Measurements from ENCODE around the gene CPTP.

The CPTP gene

GRCh38 chr1:1319646-1319941 lies 5.0 kb upstream of the CPTP start:
- H3K4me1 ChIP-seq (ENCODE audit: control insufficient read depth in 5 of 5, insufficient read depth in 5 of 5, low read length in 5 of 5): peaks cover 0 to 29% (median 23%) of the 10 kb centered on the region in 5 donors
- peaks cover 0 to 43% (median 31%) of the 10 kb centered on the region in 5 donors for H3K36me3 ChIP-seq (ENCODE audit: control insufficient read depth in 5 of 5, insufficient read depth in 5 of 5, low read length in 5 of 5)

GRCh38 chr1:1320666-1321448 lies 3.7 kb upstream of the CPTP start:
- peaks cover 3 to 40% (median 33%) of the 10 kb centered on the region in 5 donors for H3K4me1 ChIP-seq (ENCODE audit: control insufficient read depth in 5 of 5, insufficient read depth in 5 of 5, low read length in 5 of 5)
- H3K9ac ChIP-seq (ENCODE audit: low read length in 5 of 5): peak overlapping the region in 1 of 5 donors; percentile 28
- no peak overlapping the region for H3K27ac ChIP-seq (ENCODE audit: low read depth, low read length)
- no peaks in the 10 kb centered on the region for H3K9me3 ChIP-seq (ENCODE audit: control insufficient read depth in 5 of 5, low read length in 5 of 5)
- H3K36me3 ChIP-seq (ENCODE audit: control insufficient read depth in 5 of 5, insufficient read depth in 5 of 5, low read length in 5 of 5): peaks cover 0 to 34% (median 23%) of the 10 kb centered on the region in 5 donors
- H3K27me3 ChIP-seq (ENCODE audit: control insufficient read depth in 5 of 5, insufficient read depth in 4 of 5, low read length in 5 of 5): no peaks in the 10 kb centered on the region
- H3K4me3 ChIP-seq (ENCODE audit: low read depth in 1 of 5, low read length in 5 of 5): no peak overlapping the region

More at GRCh38 chr1:1319646-1319941, 5.0 kb upstream of the CPTP start:
- H3K9me3 ChIP-seq (ENCODE audit: control insufficient read depth in 5 of 5, low read length in 5 of 5): no peaks in the 10 kb centered on the region
- no peak overlapping the region for H3K9ac ChIP-seq (ENCODE audit: low read length in 5 of 5)
- no peak overlapping the region for H3K27ac ChIP-seq (ENCODE audit: low read depth, low read length)
- no peaks in the 10 kb centered on the region for H3K27me3 ChIP-seq (ENCODE audit: control insufficient read depth in 5 of 5, insufficient read depth in 4 of 5, low read length in 5 of 5)
- no peak overlapping the region for H3K4me3 ChIP-seq (ENCODE audit: low read depth in 1 of 5, low read length in 5 of 5)

DNA sequence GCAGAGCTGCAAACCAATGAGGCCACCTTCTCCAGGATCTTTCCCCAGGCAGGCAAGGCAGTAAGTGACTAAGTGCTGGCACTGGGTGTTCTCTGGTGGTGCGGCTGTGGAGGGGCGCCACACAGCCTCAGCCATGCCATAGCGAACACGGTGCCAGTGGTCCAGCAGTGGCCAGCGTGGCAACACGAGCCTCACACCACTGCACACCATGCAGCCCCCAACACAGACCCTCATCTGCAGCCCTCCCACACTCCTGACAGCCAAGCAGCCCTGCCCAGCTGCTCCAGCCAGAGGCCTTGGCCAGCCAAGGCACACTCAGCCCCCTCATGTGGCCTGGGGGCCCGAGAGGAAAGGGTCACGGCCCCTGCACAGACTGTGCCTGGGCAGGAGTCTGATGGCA lies 3.1 kb upstream of the CPTP start:
- H3K4me1 ChIP-seq (ENCODE audit: control insufficient read depth in 5 of 5, insufficient read depth in 5 of 5, low read length in 5 of 5): peaks cover 3 to 46% (median 39%) of the 10 kb centered on the region in 5 donors

DNA sequence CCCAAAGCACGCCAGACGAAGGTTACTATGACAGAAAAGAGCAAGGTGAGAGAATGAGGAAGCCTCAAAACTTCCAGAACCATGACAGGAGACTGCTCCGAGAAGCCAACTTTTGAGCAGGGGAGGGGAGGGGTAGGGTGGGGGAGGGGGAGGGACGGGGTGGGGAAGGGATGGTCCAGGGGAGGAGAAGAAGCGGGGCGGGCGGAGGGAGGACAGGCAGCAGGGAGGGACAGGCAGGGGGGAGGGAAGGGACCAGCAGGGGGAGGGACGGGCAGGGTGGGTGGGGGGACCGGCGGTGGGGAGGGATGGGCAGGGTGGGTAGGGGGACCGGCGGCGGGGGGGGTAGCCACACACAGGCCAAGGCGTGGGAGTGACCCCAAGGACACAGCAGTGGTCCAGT lies 2.2 kb upstream of the CPTP start:
- Histone ChIP-seq H3K4me1 (ENCODE audit: control insufficient read depth in 5 of 5, insufficient read depth in 5 of 5, low read length in 5 of 5) (peaks cover 3 to 52% (median 46%) of the 10 kb centered on the region in 5 donors), H3K36me3 (ENCODE audit: control insufficient read depth in 5 of 5, insufficient read depth in 5 of 5, low read length in 5 of 5) (peaks cover 0 to 40% (median 26%) of the 10 kb centered on the region in 5 donors), H3K9me3 (ENCODE audit: control insufficient read depth in 5 of 5, low read length in 5 of 5) (no peaks in the 10 kb centered on the region), H3K27me3 (ENCODE audit: control insufficient read depth in 5 of 5, insufficient read depth in 4 of 5, low read length in 5 of 5) (no peaks in the 10 kb centered on the region), H3K27ac (ENCODE audit: low read depth, low read length) (no peak overlapping the region), H3K4me3 (ENCODE audit: low read depth in 1 of 5, low read length in 5 of 5) (no peak overlapping the region), H3K9ac (ENCODE audit: low read length in 5 of 5) (no peak overlapping the region)

More for the DNA sequence above, 3.1 kb upstream of the CPTP start:
- no peak overlapping the region for H3K27ac ChIP-seq (ENCODE audit: low read depth, low read length)
- H3K4me3 ChIP-seq (ENCODE audit: low read depth in 1 of 5, low read length in 5 of 5): no peak overlapping the region
- no peaks in the 10 kb centered on the region for H3K9me3 ChIP-seq (ENCODE audit: control insufficient read depth in 5 of 5, low read length in 5 of 5)
- H3K36me3 ChIP-seq (ENCODE audit: control insufficient read depth in 5 of 5, insufficient read depth in 5 of 5, low read length in 5 of 5): peaks cover 0 to 31% (median 23%) of the 10 kb centered on the region in 5 donors
- H3K27me3 ChIP-seq (ENCODE audit: control insufficient read depth in 5 of 5, insufficient read depth in 4 of 5, low read length in 5 of 5): no peaks in the 10 kb centered on the region
- peak overlapping the region in 1 of 5 donors; percentile 28 for H3K9ac ChIP-seq (ENCODE audit: low read length in 5 of 5)

DNA sequence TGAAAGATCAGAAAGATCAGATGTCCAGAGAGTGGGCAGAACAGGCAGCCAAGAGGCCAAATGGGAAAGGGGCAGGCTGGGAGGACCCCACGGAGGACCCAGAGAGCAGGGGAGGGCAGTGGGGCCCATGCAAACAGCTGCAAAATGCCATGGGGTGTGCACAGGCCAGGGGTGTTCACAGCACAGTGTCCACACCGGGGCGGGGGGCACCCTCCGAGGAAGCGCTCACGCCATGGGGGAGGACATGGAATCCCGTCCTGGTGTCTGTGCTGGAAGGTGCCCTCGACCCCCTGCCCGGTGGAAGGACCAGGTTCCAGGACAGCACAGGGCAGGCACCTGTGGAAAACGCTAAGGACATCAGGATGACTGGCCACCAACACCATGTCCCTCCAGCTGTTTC lies 1.6 kb upstream of the CPTP start:
- Histone ChIP-seq H3K27ac (ENCODE audit: low read depth, low read length) (no peak overlapping the region), H3K9ac (ENCODE audit: low read length in 5 of 5) (peak overlapping the region in 1 of 5 donors; percentile 21), H3K4me1 (ENCODE audit: control insufficient read depth in 5 of 5, insufficient read depth in 5 of 5, low read length in 5 of 5) (peaks cover 3 to 52% (median 46%) of the 10 kb centered on the region in 5 donors), H3K4me3 (ENCODE audit: low read depth in 1 of 5, low read length in 5 of 5) (no peak overlapping the region), H3K9me3 (ENCODE audit: control insufficient read depth in 5 of 5, low read length in 5 of 5) (no peaks in the 10 kb centered on the region), H3K27me3 (ENCODE audit: control insufficient read depth in 5 of 5, insufficient read depth in 4 of 5, low read length in 5 of 5) (no peaks in the 10 kb centered on the region), H3K36me3 (ENCODE audit: control insufficient read depth in 5 of 5, insufficient read depth in 5 of 5, low read length in 5 of 5) (peaks cover 0 to 45% (median 29%) of the 10 kb centered on the region in 5 donors)

DNA sequence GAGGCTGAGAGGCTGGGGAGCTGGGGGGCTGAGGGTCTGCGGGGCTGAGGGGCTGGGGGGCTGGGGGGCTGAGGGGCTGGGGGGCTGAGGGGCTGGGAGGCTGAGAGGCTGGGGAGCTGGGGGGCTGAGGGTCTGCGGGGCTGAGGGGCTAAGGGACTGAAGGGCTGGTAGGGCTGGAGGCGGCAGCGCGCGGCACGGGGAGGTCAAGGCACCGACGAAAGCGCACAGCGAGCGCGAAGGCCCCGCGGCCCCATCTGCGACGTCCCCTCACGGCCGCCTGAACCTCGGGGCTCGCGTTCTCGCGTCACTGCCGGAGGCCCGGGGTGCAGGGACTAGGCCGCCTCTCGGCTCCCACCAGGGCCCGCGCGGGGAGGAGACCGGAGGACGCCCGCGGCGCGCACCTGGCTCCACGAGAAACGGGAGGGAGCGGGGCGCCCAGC lies 498 bp upstream of the CPTP start:
- Histone ChIP-seq H3K36me3 (ENCODE audit: control insufficient read depth in 5 of 5, insufficient read depth in 5 of 5, low read length in 5 of 5) (peaks cover 0 to 51% (median 34%) of the 10 kb centered on the region in 5 donors), H3K9ac (ENCODE audit: low read length in 5 of 5) (peak overlapping the region in 4 of 5 donors; percentile 87 to 91 (median 88)), H3K27ac (ENCODE audit: low read depth, low read length) (no peak overlapping the region), H3K9me3 (ENCODE audit: control insufficient read depth in 5 of 5, low read length in 5 of 5) (no peaks in the 10 kb centered on the region), H3K4me3 (ENCODE audit: low read depth in 1 of 5, low read length in 5 of 5) (peak overlapping the region in 4 of 5 donors; percentile 70 to 86 (median 81)), H3K27me3 (ENCODE audit: control insufficient read depth in 5 of 5, insufficient read depth in 4 of 5, low read length in 5 of 5) (no peaks in the 10 kb centered on the region), H3K4me1 (ENCODE audit: control insufficient read depth in 5 of 5, insufficient read depth in 5 of 5, low read length in 5 of 5) (peaks cover 3 to 52% (median 46%) of the 10 kb centered on the region in 5 donors)

DNA sequence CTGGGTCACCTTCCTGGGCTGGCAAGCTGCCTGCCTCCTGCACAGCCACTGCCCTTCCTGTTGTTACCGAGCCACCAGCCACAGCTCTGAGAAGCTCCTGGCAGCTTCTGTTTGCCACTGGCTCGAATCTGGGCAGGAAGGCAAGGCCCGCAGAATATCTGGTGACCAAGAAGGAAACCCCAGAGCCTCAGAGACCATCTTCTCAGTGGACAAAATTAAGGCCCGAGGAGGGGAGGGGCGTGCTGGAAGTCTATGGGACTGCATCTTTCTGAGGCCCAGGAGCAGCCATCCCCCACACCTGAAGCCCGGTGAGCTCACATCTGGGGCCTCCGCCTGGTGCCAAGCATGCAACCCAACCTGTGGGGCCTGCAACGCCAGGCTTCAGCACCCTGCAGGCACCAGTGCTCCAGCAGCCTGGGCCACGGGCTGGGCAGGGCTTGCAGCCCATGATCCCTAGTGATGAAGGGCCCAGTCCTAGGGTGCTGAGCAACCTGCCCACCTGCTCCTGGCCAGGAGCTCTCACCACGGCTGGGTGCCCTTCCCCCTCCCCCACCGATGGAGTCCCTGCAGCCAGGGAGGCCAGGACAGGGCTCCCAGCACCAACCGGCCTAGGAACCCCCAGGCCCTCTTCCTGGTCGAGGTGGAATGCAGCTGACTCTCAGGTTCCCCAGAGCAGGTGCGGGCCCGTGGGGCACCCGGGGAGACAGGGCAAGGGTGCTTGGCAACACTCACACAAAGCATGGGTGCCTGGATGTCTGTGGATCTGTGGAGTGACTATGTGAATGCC lies 879 bp downstream of the CPTP start:
- H3K36me3 ChIP-seq (ENCODE audit: control insufficient read depth in 5 of 5, insufficient read depth in 5 of 5, low read length in 5 of 5): peaks cover 0 to 39% (median 24%) of the 10 kb centered on the region in 5 donors
- H3K4me3 ChIP-seq (ENCODE audit: low read depth in 1 of 5, low read length in 5 of 5): peak overlapping the region; percentile 73 to 86 (median 77)
- H3K27me3 ChIP-seq (ENCODE audit: control insufficient read depth in 5 of 5, insufficient read depth in 4 of 5, low read length in 5 of 5): no peaks in the 10 kb centered on the region
- no peaks in the 10 kb centered on the region for H3K9me3 ChIP-seq (ENCODE audit: control insufficient read depth in 5 of 5, low read length in 5 of 5)
- H3K9ac ChIP-seq (ENCODE audit: low read length in 5 of 5): peak overlapping the region; percentile 16 to 98 (median 88)
- H3K27ac ChIP-seq (ENCODE audit: low read depth, low read length): peak overlapping the region; percentile 57
- H3K4me1 ChIP-seq (ENCODE audit: control insufficient read depth in 5 of 5, insufficient read depth in 5 of 5, low read length in 5 of 5): peaks cover 7 to 52% (median 48%) of the 10 kb centered on the region in 5 donors

DNA sequence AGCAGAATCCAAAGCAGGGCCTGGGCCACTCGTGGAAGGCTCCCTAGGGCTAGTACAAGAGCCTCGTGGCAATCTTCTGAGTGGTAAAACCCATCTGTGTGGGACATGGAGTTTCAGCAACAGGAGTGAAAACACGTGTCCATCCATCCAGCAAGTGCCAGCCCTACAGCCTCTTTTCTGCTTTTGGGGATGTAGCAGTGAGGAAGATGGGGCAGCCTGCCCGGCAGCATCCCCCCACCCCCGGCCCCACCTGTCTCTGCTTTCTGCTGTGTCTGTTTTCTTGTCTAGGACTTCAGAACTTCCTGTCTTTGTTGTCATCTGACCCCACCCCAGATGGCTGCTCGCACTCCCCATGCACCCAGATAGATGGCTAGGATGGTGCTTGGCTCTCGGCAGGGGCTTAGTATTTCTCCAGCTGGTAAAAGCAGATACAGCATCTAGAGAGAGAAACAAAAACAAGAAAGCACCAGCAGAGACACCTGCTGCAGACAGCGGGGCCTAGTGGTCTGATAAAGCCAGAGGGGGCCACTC lies 1.5 kb downstream of the CPTP start:
- peaks cover 7 to 54% (median 46%) of the 10 kb centered on the region in 5 donors for H3K4me1 ChIP-seq (ENCODE audit: control insufficient read depth in 5 of 5, insufficient read depth in 5 of 5, low read length in 5 of 5)
- H3K9me3 ChIP-seq (ENCODE audit: control insufficient read depth in 5 of 5, low read length in 5 of 5): no peaks in the 10 kb centered on the region
- H3K36me3 ChIP-seq (ENCODE audit: control insufficient read depth in 5 of 5, insufficient read depth in 5 of 5, low read length in 5 of 5): peaks cover 0 to 32% (median 24%) of the 10 kb centered on the region in 5 donors
- H3K27ac ChIP-seq (ENCODE audit: low read depth, low read length): peak overlapping the region; percentile 57
- peak overlapping the region in 4 of 5 donors; percentile 25 to 86 (median 76) for H3K4me3 ChIP-seq (ENCODE audit: low read depth in 1 of 5, low read length in 5 of 5)
- no peaks in the 10 kb centered on the region for H3K27me3 ChIP-seq (ENCODE audit: control insufficient read depth in 5 of 5, insufficient read depth in 4 of 5, low read length in 5 of 5)
- H3K9ac ChIP-seq (ENCODE audit: low read length in 5 of 5): peak overlapping the region in 3 of 5 donors; percentile 80 to 98 (median 88)

DNA sequence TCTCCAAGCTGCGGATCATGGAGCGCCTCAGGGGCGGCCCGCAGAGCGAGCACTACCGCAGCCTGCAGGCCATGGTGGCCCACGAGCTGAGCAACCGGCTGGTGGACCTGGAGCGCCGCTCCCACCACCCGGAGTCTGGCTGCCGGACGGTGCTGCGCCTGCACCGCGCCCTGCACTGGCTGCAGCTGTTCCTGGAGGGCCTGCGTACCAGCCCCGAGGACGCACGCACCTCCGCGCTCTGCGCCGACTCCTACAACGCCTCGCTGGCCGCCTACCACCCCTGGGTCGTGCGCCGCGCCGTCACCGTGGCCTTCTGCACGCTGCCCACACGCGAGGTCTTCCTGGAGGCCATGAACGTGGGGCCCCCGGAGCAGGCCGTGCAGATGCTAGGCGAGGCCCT lies 2.7 kb downstream of the CPTP start:
- Histone ChIP-seq H3K27ac (ENCODE audit: low read depth, low read length) (no peak overlapping the region), H3K9me3 (ENCODE audit: control insufficient read depth in 5 of 5, low read length in 5 of 5) (no peaks in the 10 kb centered on the region), H3K4me3 (ENCODE audit: low read depth in 1 of 5, low read length in 5 of 5) (no peak overlapping the region), H3K36me3 (ENCODE audit: control insufficient read depth in 5 of 5, insufficient read depth in 5 of 5, low read length in 5 of 5) (peaks cover 0 to 28% (median 24%) of the 10 kb centered on the region in 5 donors), H3K9ac (ENCODE audit: low read length in 5 of 5) (no peak overlapping the region), H3K4me1 (ENCODE audit: control insufficient read depth in 5 of 5, insufficient read depth in 5 of 5, low read length in 5 of 5) (peaks cover 7 to 46% (median 40%) of the 10 kb centered on the region in 5 donors), H3K27me3 (ENCODE audit: control insufficient read depth in 5 of 5, insufficient read depth in 4 of 5, low read length in 5 of 5) (peaks cover 0 to 4% (median 0%) of the 10 kb centered on the region in 5 donors)

All from subcutaneous abdominal adipose tissue (tissue), 5 donors.